Bone marrow (tissue), 2 donors: ENCODE measurements around the gene MAPK1IP1L.
"Not testable (repeated sequence)": the region's sequence is repeated elsewhere in the genome, so short reads cannot be mapped to it uniquely, and the experiment has no call there.

Experiments
- DNase-seq, 2 donors: peaks; one replicate each; lab custom pipeline; 2025; lab: John Stamatoyannopoulos, UW

Gene MAPK1IP1L

GRCh38 chr14:55054098-55054497, 2.7 kb downstream of the MAPK1IP1L start:
- no peak for DNase-seq

GRCh38 chr14:55057919-55058318, 6.5 kb downstream of the MAPK1IP1L start:
- DNase-seq: no peak

- DNase-seq: no peak
Measured at GRCh38 chr14:55059333-55059732, 7.9 kb downstream of the MAPK1IP1L start.

- DNase-seq: no peak
Measured at GRCh38 chr14:55062517-55063351, 11.3 kb downstream of the MAPK1IP1L start.

GRCh38 chr14:55064896-55065295, 13.4 kb downstream of the MAPK1IP1L start:
- not testable (repeated sequence) for DNase-seq

- no peak for DNase-seq
Measured at GRCh38 chr14:55065411-55065810, 14.0 kb downstream of the MAPK1IP1L start.

- DNase-seq: no peak
Measured at GRCh38 chr14:55066223-55066622, 14.8 kb downstream of the MAPK1IP1L start.

GRCh38 chr14:55070981-55071411, 19.5 kb downstream of the MAPK1IP1L start:
- no peak for DNase-seq

- peak; percentile 19 to 56 for DNase-seq
Measured at GRCh38 chr14:55071870-55072640, 20.6 kb downstream of the MAPK1IP1L start.

- DNase-seq: no peak
Measured at GRCh38 chr14:55073856-55074255, 22.4 kb downstream of the MAPK1IP1L start.

GRCh38 chr14:55074662-55075061, 23.2 kb downstream of the MAPK1IP1L start:
- DNase-seq: no peak

GRCh38 chr14:55075628-55076175, 24.3 kb downstream of the MAPK1IP1L start:
- DNase-seq: no peak

GRCh38 chr14:55077170-55078151, 26.0 kb downstream of the MAPK1IP1L start:
- DNase-seq: no peak

GRCh38 chr14:55079961-55080360, 28.5 kb downstream of the MAPK1IP1L start:
- not testable (repeated sequence) for DNase-seq

- no peak for DNase-seq
Measured at GRCh38 chr14:55084401-55085059, 33.1 kb downstream of the MAPK1IP1L start.

- DNase-seq: no peak
Measured at GRCh38 chr14:55085060-55085660, 33.7 kb downstream of the MAPK1IP1L start.

GRCh38 chr14:55086938-55087337, 35.5 kb downstream of the MAPK1IP1L start:
- DNase-seq: no peak

GRCh38 chr14:55088356-55088755, 36.9 kb downstream of the MAPK1IP1L start:
- DNase-seq: no peak

GRCh38 chr14:55092341-55092740, 40.9 kb downstream of the MAPK1IP1L start:
- no peak for DNase-seq

- DNase-seq: no peak
Measured at GRCh38 chr14:55094292-55095157, 43.1 kb downstream of the MAPK1IP1L start.
